Measurements from ENCODE around the gene MAP2K6.

MAP2K6 gene

DNA sequence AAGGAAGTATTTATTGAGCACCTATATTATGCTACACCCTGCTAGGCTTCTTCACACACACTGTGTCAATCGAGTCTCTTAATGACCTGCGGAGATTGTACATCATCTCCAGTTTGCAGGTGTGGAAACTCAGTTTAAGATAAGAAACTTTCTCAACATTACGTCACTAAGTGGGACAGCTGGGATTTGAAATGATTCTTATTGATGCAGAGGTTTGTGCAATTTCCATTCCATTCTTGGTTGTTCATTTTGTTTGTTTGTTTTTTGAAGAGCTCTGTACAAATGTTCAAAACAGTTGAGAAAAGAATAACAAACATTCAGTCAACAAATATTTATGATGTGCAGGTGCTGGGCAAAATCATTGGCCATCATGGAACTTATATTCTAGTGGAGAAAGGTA lies 84.8 kb downstream of the MAP2K6 start:
- DNase-seq (ENCODE audit: low spot score): no peak
- Histone ChIP-seq H3K4me3 (no peak overlapping the region), H3K27ac (no peak overlapping the region)
- TF ChIP-seq, protein P1, sequence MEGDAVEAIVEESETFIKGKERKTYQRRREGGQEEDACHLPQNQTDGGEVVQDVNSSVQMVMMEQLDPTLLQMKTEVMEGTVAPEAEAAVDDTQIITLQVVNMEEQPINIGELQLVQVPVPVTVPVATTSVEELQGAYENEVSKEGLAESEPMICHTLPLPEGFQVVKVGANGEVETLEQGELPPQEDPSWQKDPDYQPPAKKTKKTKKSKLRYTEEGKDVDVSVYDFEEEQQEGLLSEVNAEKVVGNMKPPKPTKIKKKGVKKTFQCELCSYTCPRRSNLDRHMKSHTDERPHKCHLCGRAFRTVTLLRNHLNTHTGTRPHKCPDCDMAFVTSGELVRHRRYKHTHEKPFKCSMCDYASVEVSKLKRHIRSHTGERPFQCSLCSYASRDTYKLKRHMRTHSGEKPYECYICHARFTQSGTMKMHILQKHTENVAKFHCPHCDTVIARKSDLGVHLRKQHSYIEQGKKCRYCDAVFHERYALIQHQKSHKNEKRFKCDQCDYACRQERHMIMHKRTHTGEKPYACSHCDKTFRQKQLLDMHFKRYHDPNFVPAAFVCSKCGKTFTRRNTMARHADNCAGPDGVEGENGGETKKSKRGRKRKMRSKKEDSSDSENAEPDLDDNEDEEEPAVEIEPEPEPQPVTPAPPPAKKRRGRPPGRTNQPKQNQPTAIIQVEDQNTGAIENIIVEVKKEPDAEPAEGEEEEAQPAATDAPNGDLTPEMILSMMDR (IDR thresholded peaks at IDR 0.05): no peak

DNA sequence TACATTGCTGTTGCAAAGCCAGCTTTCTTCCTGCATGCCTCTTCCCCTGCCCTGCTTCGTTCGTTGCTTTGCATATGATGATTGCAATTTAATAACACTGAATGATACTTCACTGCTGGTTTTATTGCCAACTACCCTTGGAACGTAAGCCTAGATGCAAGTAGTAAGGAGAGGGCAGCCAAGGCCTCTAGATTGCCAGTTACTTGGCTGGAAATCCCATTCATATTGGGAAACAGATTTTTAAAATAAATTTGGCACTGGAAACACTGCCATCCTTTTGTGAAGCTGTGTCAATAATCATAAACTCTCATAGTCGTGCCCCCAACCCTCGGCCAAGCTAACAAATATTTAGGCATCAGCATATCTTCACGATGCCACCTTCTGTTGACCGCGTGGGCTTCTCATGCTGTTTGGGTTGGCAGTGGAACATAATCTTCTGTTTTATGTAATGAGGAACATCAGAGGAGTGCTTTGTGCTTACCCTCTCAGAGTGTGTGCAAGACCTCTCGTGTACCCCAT lies 86.5 kb downstream of the MAP2K6 start:
- Histone ChIP-seq H3K4me3 (peak overlapping the region; percentile 43), H3K27ac (peak overlapping the region; percentile 16 to 39)
- DNase-seq (ENCODE audit: low spot score): no peak
- TF ChIP-seq, protein P1 (IDR thresholded peaks at IDR 0.05): no peak

DNA sequence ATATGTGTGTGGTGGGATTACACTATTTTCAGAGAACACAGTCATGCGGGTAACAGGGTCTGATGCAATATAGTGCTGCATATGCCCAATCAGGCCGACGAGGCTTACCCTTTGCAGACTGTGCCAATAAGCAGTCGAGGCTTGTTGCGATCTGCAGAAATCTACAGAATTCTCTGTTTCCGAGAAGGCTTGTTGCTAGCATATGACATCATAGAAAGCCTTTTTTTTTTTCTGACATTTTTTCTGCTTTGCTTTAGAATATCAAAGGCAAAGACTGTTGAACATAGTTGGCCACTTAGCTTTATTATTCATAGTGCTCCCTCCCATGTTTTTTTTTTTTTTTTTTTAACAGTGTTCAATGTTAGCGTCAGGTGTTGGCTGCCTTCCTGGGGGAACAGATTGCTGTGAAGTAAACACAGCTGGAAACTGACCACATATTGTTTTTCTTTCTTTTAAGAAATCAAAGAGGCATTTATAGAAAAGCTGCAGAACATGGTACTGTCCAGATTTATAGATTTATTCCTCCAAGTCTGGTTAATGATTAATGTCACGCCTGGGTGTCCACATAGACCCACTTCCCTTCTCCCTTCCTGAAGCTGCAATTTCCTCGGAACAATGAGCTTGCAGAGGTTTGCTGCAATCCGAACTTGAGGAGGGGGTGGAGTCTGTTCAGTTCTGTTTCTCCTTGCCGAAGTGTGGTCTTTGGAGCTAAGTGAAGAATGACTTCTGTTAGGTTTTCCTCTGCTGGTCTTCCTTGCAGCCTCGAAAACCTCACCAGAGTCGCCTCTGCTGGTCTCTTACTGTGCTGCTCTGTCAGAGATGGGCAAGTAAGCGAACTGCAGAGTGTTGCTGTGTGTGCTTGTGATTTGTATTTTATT lies 87.3 kb downstream of the MAP2K6 start:
- DNase-seq (ENCODE audit: low spot score): no peak
- H3K4me3 ChIP-seq: peak overlapping the region; percentile 43
- H3K27ac ChIP-seq: peak overlapping the region; percentile 16 to 28
- TF ChIP-seq, protein P1 (IDR thresholded peaks at IDR 0.05): no peak

DNA sequence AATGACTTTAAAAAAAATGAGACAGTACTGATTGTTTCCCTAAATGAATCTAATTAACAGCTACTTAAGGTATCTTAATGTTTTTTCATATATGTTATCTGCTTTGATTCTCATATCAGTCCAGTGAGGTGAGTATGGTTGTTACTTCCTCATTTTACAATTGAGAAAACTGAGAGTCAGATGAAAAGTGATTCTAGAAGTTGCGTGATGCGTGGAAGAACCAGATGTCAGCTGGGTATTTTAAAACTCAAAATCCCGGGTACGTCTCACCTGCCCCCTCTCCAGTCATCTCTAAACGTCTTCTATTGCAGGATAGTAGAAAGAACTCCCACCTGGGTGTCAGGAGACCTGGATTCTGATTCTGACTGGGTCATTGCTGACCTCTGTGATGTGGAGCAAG lies 89.2 kb downstream of the MAP2K6 start:
- no peak overlapping the region for H3K4me3 ChIP-seq
- TF ChIP-seq, protein P1 (IDR thresholded peaks at IDR 0.05): no peak
- no peak overlapping the region for H3K27ac ChIP-seq
- DNase-seq (ENCODE audit: low spot score): no peak

DNA sequence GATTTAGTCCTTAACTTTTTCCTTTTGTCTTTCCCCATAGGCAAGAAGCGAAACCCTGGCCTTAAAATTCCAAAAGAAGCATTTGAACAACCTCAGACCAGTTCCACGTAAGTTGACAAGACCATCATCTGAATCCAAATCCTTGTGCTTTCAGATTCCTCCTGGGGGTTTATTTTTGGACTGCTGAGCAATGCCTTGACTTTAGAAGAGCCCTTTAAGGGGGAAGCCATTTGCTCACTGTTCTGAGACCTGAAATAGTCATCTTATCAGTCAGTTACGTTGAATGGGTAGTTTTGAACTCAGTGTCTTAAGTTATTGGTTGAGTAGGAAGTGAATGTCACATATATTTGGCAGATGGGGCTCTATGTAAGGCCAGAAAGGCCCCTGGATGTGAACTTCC lies 91.2 kb downstream of the MAP2K6 start:
- DNase-seq (ENCODE audit: low spot score): no peak
- Histone ChIP-seq H3K4me3 (no peak overlapping the region), H3K27ac (peak overlapping the region in 1 of 2 donors; percentile 17)
- TF ChIP-seq, protein P1 (IDR thresholded peaks at IDR 0.05): no peak

DNA sequence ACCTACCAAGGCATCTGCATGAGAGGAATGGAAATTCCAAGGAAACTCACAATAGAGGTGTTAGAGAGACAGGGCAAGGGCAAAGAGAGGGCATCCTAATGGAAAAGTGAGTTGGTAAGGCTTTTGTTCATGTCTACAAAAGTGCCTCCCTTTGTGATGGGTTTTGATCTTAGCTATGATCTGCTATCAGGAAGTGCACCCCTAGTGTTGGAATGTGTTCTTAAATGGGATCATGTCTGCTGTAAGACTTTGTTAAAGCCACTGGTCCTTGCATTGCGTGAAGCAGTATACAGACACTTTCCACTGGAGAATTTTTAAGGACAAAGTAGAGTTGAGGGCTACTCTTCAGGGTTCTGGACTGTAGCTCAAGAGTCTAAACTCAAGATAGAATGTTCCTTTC lies 92.0 kb downstream of the MAP2K6 start:
- Histone ChIP-seq H3K4me3 (no peak overlapping the region), H3K27ac (no peak overlapping the region)
- TF ChIP-seq, protein P1 (IDR thresholded peaks at IDR 0.05): no peak
- no peak for DNase-seq (ENCODE audit: low spot score)

DNA sequence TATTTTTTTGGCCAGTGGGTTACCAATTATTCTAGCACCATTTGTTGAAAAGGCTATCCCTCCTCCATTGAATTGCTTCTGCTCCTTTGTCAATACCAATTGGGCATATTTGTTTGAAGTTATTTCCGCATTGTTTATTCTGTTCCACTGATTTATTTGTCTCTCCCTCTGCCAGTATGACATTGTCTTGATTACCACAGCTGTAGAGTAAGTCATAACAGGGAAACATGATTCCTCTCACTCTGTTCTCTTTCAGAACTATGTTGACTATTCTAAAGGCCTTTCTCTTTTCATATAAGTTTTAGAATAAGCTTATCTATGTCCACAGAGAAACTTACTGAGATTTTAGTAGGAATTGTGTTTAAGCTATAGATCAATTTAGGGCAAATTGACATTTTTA lies 94.3 kb downstream of the MAP2K6 start:
- DNase-seq (ENCODE audit: low spot score): no peak

More for the DNA sequence above, 94.3 kb downstream of the MAP2K6 start:
- Histone ChIP-seq H3K4me3 (no peak overlapping the region), H3K27ac (no peak overlapping the region)
- TF ChIP-seq, protein P1 (IDR thresholded peaks at IDR 0.05): no peak
